Measurements from ENCODE around the gene GDPD4. TPM values are rescaled to one million over a fixed set of nuclear protein-coding genes. Genes with fewer than 3 reads are reported as not detected.

GDPD4 gene
- total RNA-seq, 4 donors from 2014 or later = 0.07 to 1.2 TPM; not detected in 2

DNA sequence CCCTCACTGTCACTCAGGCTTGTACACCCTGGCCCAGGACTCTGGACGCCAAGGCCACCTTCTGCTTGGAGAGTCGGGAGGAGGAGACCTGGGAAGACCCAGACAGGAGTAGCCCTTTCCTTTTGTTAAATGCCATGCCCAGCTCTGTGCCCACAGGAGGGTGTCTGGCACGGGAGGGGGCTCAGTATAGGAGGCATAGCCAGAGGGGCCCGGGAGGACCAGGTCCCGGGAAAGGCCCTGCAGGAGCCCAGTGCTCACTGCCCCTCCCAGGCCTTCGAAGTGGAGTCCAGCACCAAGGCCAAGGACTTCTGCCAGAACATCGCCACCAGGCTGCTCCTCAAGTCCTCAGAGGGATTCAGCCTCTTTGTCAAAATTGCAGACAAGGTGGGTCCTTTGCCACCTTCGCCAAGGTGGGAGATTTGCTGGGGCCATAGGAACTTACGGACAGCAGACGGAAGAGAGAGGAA, 94.4 kb downstream of the GDPD4 start:
- no peaks in the 10 kb centered on the region for H3K27me3 ChIP-seq
- H3K27ac ChIP-seq = no peak overlapping the region
- no peak for DNase-seq
- H3K36me3 ChIP-seq = no peaks in the 10 kb centered on the region
- TF ChIP-seq POLR2A (IDR thresholded peaks at IDR 0.05) = no peak
- TF ChIP-seq, protein P1, sequence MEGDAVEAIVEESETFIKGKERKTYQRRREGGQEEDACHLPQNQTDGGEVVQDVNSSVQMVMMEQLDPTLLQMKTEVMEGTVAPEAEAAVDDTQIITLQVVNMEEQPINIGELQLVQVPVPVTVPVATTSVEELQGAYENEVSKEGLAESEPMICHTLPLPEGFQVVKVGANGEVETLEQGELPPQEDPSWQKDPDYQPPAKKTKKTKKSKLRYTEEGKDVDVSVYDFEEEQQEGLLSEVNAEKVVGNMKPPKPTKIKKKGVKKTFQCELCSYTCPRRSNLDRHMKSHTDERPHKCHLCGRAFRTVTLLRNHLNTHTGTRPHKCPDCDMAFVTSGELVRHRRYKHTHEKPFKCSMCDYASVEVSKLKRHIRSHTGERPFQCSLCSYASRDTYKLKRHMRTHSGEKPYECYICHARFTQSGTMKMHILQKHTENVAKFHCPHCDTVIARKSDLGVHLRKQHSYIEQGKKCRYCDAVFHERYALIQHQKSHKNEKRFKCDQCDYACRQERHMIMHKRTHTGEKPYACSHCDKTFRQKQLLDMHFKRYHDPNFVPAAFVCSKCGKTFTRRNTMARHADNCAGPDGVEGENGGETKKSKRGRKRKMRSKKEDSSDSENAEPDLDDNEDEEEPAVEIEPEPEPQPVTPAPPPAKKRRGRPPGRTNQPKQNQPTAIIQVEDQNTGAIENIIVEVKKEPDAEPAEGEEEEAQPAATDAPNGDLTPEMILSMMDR (IDR thresholded peaks at IDR 0.05) = no peak
- H3K4me3 ChIP-seq = no peak overlapping the region
- H3K9me3 ChIP-seq = no peaks in the 10 kb centered on the region
- intact Hi-C loops (cut with DNase I; ENCODE audit: low total_unique reads) = no loop called here
- H3K4me1 ChIP-seq = no peaks in the 10 kb centered on the region

DNA sequence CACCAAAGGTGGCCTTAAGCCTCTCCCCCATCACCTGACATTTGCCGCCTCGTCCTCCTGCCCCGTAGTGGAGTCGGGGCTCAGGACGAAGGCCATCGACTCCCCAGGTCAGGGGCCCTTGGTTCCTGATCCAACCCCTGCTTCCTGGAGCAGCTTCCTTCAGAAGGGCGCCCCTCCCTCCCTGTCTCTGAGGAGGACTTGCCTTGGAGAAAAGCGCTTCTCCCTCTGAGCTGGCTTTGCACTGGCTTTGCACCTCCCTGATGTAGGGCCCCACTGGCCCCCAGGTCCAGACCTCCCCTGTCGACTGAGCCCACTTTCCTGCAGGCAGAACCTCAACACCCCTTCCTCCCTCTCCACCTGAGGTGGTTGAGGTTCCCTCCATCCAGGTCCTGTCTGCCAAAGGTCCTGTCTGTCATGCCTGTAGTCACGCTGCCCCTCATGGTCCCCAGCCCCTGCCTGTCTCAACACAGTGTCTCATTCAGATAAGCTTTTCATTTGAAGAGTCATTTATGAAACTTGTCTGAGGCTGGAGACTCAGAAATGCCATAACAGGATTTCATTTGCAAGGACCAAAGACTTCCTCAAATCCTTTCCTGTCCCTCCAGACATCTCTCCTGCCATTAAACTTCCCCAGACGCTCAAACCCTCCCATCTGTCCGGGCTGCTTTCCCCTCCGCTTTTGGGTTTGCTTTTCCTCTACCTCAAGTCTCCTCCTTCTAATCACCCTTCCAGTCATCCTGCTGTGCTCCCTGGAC, 95.0 kb downstream of the GDPD4 start:
- Histone ChIP-seq H3K4me3 (no peak overlapping the region), H3K4me1 (no peaks in the 10 kb centered on the region), H3K27ac (no peak overlapping the region), H3K36me3 (no peaks in the 10 kb centered on the region), H3K9me3 (no peaks in the 10 kb centered on the region), H3K27me3 (no peaks in the 10 kb centered on the region)
- no peak for DNase-seq
- TF ChIP-seq, protein P1 (IDR thresholded peaks at IDR 0.05) = no peak
- no peak for TF ChIP-seq POLR2A (IDR thresholded peaks at IDR 0.05)
- intact Hi-C loops (cut with DNase I; ENCODE audit: low total_unique reads) = no loop called here

DNA sequence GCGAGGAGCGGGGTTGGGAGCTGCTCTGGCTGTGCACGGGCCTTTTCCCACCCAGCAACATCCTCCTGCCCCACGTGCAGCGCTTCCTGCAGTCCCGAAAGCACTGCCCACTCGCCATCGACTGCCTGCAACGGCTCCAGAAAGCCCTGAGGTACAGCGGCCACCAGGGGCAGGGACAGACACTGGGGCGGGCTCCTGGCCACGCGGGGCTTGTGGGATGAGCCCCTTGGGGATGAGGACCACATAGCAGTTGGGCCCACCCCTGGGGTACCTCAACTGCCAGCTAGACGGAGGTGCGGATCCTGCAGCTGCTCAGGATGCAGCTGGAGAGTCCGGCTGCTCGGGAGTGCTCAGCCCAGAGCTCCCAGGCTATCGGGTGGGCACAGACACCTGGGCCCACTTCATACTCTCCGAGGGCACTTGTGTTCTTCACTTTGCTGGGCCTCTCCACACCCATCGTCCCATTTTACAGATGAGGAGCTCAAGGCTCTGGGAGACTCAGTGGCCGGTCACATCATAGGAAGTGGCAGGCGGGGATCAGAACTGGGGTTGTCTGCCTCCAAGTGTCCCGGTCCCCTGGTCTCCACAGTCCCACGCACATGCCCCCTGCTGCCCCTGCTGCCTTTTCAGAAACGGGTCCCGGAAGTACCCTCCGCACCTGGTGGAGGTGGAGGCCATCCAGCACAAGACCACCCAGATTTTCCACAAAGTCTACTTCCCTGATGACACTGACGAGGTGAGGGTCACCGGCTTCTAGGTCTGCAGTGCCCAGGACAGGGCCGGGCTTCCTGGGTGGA, 95.8 kb downstream of the GDPD4 start:
- intact Hi-C loops (cut with DNase I; ENCODE audit: low total_unique reads) = no loop called here
- H3K27ac ChIP-seq = no peak overlapping the region
- TF ChIP-seq, protein P1 (IDR thresholded peaks at IDR 0.05) = no peak
- TF ChIP-seq POLR2A (IDR thresholded peaks at IDR 0.05) = no peak
- DNase-seq = peak in 1 of 2 donors; percentile 10
- H3K36me3 ChIP-seq = no peaks in the 10 kb centered on the region
- H3K4me3 ChIP-seq = no peak overlapping the region
- no peaks in the 10 kb centered on the region for H3K27me3 ChIP-seq
- H3K4me1 ChIP-seq = no peaks in the 10 kb centered on the region
- H3K9me3 ChIP-seq = no peaks in the 10 kb centered on the region

DNA sequence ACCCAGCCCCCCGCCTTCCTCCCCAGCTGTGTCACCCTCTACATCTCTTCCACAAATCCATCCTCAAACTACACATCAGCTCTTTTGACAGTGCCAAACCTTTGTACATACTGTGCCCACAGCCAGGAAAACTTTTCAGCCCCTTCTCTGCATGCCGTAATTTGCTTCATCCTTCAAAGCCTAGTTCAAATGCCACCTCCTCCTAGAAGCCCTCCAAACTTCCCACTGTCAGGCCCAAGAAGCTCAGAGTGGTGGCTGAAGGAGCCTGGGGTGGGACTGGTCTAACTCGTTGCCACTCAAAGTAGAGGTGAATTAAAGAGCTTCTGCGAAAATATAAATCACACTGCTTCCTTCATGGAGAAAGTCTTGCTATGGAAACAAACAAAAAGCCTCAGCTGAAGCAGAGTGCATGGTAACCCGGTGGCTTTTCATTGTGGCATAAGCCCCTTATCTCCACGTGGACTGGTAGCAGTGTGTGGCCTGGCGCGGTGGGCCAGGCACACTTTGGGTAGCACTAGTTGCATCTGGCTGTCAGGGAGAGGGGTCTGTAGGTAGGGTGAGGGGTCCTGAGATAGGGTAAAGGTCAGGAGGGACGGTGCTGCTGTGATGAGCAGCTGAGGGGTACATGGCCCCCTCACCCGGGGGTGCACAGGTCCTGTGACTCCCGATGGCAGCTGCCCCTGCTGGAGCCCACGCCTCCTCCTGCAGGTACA, 96.6 kb downstream of the GDPD4 start:
- no peaks in the 10 kb centered on the region for H3K4me1 ChIP-seq
- no peaks in the 10 kb centered on the region for H3K36me3 ChIP-seq
- no peak overlapping the region for H3K27ac ChIP-seq
- H3K27me3 ChIP-seq = no peaks in the 10 kb centered on the region
- DNase-seq = no peak
- TF ChIP-seq POLR2A (IDR thresholded peaks at IDR 0.05) = no peak
- TF ChIP-seq, protein P1 (IDR thresholded peaks at IDR 0.05) = no peak
- H3K4me3 ChIP-seq = no peak overlapping the region
- intact Hi-C loops (cut with DNase I; ENCODE audit: low total_unique reads) = no loop called here
- no peaks in the 10 kb centered on the region for H3K9me3 ChIP-seq

Data from uterus (tissue), 4 donors.